GM18907 (cell line): ENCODE results near the gene ARCN1.
"Not testable (repeated sequence)": the region's sequence is repeated elsewhere in the genome, so short reads cannot be mapped to it uniquely, and the experiment has no call there.

Experiments
- ATAC-seq: cut with Tn5 transposase; IDR thresholded peaks from one replicate; pipeline ENCODE4 v1.9.1; 2021; ENCODE audit warnings: mild to moderate bottlenecking, moderate library complexity; ENCODE audit not compliant: unreplicated experiment

ARCN1 gene

DNA sequence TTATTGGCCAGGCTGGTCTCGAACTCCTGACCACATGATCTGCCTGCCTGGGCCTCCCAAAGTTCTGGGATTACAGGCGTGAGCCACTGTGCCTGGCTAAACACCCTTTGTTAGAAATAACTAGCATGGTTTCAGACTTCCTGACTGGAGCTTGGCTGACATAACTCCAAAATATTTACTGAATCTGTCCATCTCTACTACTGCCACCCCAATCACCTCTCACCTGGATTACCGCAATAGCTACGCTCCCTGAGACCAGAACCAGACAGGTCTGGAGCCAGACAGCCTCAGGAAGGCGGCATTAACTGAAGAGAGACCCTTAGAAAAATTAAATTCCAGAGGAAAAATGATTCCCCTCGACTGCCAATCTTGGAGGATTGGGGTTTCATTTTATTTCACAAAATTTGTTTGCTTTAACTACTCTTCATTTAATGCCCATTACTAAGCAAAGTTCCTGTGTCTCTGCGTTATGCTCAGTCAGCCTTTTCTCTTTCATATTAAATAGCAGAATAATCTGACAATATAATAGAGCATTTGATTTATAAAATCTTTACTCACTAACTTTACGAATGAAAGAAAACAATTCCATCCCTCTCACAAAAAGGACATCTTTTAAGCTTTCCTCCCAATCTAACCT is 28.1 kb upstream of the ARCN1 start:
- no peak for ATAC-seq

- no peak for ATAC-seq
Measured at GRCh38 chr11:118544647-118545010, 27.6 kb upstream of the ARCN1 start.

- no peak for ATAC-seq
Measured at GRCh38 chr11:118545533-118545932, 26.7 kb upstream of the ARCN1 start.

DNA sequence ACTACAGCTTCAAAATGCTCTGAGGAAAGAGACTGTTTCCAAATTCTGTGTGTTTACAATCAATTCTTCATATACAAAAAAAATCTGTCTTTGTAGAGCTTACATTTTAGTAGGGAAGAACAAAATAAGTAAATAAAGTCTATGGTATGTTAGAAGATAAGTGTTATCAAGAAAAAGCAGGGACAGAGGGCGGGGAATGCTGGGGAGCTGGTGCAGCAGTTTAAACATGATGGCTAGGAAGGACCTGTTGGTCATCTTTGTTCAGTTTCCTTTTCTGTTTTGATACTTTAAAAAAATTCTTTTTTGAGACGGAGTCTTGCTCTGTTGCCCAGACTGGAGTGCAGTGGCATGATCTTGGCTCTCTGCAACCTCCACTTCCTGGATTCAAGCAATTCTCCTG is 25.1 kb upstream of the ARCN1 start:
- no peak for ATAC-seq

DNA sequence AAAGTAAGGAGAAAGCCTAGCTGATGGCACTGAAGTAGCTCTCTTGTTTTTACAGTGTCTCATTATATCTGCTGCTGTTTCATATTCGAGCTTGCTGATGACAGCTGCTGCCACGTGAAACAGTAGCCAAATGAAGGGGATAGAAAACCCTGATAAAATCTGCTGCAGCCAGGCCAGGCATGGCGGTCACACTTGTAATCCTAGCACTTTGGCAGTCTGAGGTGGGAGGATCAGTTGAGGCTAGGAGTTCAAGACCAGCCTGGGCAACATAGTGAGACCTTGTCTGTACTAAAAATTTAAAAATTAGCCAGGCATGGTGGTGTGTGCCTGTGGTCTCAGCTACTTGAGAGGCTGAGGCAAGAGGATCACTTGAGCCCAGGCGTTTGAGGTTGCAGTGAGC is 19.9 kb upstream of the ARCN1 start:
- ATAC-seq = no peak

DNA sequence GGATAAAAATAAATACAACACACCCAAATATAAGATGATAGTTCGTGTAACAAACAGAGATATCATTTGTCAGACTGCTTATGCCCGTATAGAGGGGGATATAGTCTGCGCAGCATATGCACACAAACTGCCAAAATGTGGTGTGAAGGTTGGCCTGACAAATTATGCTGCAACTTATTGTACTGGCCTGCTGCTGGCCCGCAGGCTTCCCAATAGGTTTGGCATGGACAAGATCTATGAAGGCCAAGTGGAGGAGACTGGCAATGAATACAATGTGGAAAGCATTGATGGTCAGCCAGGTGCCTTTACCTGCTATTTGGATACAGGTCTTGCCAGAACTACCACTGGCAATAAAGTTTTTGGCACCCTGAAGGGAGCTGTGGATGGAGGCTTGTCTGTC is 11.4 kb upstream of the ARCN1 start:
- ATAC-seq = no peak

- no peak for ATAC-seq
Measured at GRCh38 chr11:118565051-118565450, 7.2 kb upstream of the ARCN1 start.

GRCh38 chr11:118569670-118570069 is 2.5 kb upstream of the ARCN1 start:
- no peak for ATAC-seq

- no peak for ATAC-seq
Measured at GRCh38 chr11:118570787-118571186, 1.4 kb upstream of the ARCN1 start.

DNA sequence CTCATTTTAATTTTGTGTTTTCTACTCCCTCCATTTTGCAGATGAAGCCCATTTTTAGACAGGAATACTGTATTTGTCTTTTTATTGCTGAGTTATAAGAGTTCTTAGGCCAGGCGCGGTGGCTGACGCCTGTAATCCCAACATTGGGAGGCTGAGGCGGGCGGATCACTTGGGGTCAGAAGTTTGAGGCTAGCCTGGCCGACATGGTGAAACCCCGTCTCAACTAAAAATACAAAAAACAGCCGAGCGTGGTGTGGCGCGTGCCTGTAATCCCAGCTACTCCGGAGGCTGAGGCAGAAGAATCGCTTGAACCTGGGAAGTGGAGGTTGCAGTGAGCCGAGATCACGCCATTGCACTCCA is 528 bp upstream of the ARCN1 start:
- not testable (repeated sequence) for ATAC-seq

DNA sequence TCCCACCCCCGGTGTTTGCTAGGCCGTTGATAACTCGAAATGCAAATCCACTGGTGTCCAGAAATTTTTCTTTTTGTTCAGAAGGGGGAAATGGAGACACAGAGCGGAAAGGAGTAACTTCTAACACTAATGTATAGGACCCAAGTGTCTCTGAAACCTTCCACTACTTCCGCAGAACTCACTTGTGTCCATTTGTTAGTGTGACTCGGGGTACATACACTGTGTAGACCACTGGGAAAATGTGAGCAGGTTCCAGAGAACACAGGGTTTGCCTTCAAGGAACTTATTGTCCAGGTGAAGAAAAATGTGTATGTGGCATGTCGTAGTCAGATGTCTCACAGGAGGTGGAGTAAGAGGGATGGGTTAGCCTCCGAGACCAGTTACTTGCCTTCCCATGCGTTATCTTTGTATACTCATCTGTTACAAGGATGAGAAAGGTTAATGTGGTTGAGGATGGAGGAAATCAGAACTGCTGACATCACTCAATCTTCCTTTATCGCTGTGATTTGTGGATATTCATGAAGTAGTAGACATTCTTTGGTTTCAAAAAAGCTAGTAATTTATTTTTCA is 857 bp downstream of the ARCN1 start:
- peak; percentile 22 for ATAC-seq

DNA sequence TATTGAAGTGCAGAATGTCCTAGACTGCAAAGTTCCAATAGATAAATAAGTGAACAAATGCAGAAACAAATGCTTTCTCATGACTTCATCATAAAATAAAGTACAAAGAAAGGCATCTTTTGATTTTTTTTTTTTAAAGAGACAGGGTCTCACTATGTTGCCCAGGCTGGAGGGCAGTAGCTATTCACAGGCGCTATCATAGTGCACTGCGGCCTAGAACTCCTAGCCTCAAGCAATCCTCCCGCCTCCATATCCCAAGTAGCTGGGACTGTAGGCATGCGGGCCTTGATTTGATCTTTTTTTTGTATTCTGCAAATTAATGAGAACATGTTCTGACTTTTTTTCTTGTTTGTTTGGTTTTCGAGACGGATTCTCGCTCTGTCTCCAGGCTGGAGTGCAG is 2.4 kb downstream of the ARCN1 start:
- ATAC-seq = no peak

- ATAC-seq = not testable (repeated sequence)
Measured at GRCh38 chr11:118577995-118578394, 5.8 kb downstream of the ARCN1 start.

GRCh38 chr11:118581057-118581456 is 8.8 kb downstream of the ARCN1 start:
- ATAC-seq = no peak

DNA sequence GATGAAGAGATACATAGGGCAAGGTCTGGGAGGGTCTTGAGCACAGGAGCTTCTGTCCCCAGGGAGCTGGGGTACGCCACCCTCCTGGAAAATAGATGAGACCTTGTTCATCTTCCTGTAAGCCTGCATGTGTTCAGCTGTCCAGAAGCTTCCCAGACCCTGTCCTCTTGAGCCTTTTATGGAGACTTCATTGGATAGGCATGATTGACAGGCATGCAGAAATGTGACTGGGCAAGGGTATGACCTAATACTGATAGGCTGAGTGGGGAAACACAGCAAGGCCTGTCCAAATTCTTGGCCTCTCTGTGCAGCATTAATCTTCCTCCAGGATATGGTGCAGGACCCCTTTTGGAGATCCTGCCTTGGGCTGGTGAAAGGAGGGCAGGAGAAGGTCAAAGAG is 15.7 kb downstream of the ARCN1 start:
- no peak for ATAC-seq

DNA sequence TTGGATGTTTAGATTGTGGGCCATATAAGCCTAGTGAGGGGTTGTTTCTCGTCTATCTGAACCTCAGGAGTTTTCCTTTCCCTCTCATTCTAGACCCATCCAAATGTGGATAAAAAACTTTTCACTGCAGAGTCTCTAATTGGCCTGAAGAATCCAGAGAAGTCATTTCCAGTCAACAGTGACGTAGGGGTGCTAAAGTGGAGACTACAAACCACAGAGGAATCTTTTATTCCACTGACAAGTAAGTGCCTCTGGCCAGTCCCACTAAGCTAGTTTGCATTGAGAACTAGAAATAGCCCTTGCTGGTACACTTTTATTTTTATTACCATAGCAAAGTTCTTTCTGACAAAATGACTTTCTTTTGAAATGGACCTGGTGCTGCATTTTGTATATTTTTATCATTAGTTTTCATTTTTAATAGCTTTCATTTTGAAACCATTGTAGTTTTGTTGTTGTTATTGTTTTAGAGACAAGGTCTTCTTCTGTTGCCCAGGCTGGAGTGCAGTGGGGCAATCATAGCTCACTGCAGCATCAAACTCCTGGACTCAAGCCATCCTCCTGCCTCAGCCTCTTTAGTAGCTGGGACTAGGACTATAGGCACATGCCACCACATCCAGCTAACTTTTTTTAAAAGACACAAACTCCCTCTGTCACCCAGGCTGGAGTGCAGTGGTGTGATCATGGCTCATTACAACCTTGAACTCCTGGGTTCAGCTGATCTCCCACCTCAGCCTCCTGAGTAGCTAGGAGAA is 20.6 kb downstream of the ARCN1 start:
- ATAC-seq = no peak

DNA sequence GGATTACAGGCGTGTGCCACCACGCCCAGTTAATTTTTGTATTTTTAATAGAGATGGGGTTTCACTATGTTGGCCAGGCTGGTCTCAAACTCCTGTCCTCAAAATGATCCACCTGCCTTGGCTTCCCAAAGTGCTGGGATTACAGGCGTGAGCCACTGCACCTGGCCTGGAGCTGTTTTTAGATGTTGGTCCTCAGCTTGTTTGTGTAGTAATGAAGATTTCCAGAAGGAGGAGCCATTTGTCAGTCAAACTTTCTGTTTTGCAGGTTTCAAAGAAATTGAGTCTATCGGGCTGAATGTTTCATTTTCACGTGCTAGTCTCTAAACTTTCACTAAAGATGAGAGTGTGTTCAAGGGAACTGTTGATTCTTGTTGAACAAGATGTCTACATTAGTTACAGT is 22.8 kb downstream of the ARCN1 start:
- not testable (repeated sequence) for ATAC-seq

DNA sequence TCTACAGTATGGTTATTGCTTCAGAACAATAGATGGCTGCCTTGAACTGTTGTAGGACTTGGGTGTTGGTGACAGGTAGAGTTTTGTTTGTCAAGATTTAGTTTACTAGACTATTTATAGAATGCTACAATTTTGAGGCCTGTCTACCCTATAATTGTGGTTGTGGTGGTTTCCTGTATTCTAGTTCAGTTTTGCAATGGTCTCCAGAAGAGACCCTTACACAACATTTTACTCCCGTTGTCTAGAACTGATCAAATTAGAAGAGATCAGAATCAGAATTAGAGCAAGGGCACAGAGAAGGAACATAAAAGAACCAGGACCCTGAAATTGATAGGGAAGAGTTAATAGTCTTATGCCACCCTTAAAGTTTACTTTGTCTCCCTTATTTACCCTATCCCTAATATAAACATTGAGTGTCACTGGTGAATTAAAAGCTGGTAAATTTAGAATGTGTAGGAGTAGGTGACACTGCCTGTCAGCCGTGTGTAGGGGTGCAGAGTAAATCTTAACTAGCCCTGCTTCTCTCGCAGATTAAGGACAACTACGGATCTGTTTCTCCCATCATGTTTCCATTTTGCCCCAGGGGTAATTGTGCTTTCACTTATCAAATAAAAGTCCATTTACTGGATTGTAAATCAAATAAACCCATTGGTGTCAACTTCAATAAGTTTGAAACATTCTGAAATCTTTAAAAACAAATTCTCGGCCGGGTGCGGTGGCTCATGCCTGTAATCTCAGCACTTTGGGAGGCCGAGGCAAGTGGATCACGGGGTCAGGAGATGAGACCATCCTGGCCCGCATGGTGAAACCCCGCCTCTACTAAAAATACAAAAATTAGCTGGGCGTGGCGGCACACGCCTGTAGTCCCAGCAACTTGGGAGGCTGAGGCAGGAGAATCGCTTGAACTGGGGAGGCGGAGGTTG is 24.3 kb downstream of the ARCN1 start:
- ATAC-seq = no peak

- no peak for ATAC-seq
Measured at GRCh38 chr11:118597556-118597955, 25.3 kb downstream of the ARCN1 start.

- ATAC-seq = no peak
Measured at GRCh38 chr11:118602331-118602730, 30.1 kb downstream of the ARCN1 start.

GRCh38 chr11:118603709-118604108 is 31.5 kb downstream of the ARCN1 start:
- not testable (repeated sequence) for ATAC-seq
